ENCODE data around the gene SYCP3.
"Not testable (repeated sequence)": the region's sequence is repeated elsewhere in the genome, so short reads cannot be mapped to it uniquely, and the experiment has no call there.

Gene SYCP3

GRCh38 chr12:101691503-101692096, 47.7 kb downstream of the SYCP3 start:
- H3K4me3 ChIP-seq (ENCODE audit: low read length in 2 of 2), result no peak overlapping the region
- H3K27me3 ChIP-seq (ENCODE audit: control insufficient read depth in 2 of 2, insufficient read depth in 2 of 2, low read length in 2 of 2), result no peaks in the 10 kb centered on the region
- peak overlapping the region; percentile 13 to 57 for H3K27ac ChIP-seq (ENCODE audit: low read depth in 2 of 2, low read length in 2 of 2)
- H3K9ac ChIP-seq (ENCODE audit: low read depth in 1 of 2, low read length in 2 of 2), result peak overlapping the region in 1 of 2 donors; percentile 7
- no peaks in the 10 kb centered on the region for H3K9me3 ChIP-seq (ENCODE audit: control insufficient read depth in 2 of 2, low read length in 2 of 2)
- no peaks in the 10 kb centered on the region for H3K36me3 ChIP-seq (ENCODE audit: control insufficient read depth in 2 of 2, insufficient read depth in 2 of 2, low read length in 2 of 2)
- H3K4me1 ChIP-seq (ENCODE audit: control insufficient read depth in 2 of 2, insufficient read depth in 2 of 2, low read length in 2 of 2), result peaks cover 15 to 26% of the 10 kb centered on the region in 2 donors

GRCh38 chr12:101690544-101691098, 48.6 kb downstream of the SYCP3 start:
- no peaks in the 10 kb centered on the region for H3K9me3 ChIP-seq (ENCODE audit: control insufficient read depth in 2 of 2, low read length in 2 of 2)
- H3K4me1 ChIP-seq (ENCODE audit: control insufficient read depth in 2 of 2, insufficient read depth in 2 of 2, low read length in 2 of 2), result peaks cover 8 to 19% of the 10 kb centered on the region in 2 donors
- no peaks in the 10 kb centered on the region for H3K27me3 ChIP-seq (ENCODE audit: control insufficient read depth in 2 of 2, insufficient read depth in 2 of 2, low read length in 2 of 2)
- no peaks in the 10 kb centered on the region for H3K36me3 ChIP-seq (ENCODE audit: control insufficient read depth in 2 of 2, insufficient read depth in 2 of 2, low read length in 2 of 2)
- no peak overlapping the region for H3K4me3 ChIP-seq (ENCODE audit: low read length in 2 of 2)
- no peak overlapping the region for H3K27ac ChIP-seq (ENCODE audit: low read depth in 2 of 2, low read length in 2 of 2)
- H3K9ac ChIP-seq (ENCODE audit: low read depth in 1 of 2, low read length in 2 of 2), result no peak overlapping the region

- H3K9me3 ChIP-seq (ENCODE audit: control insufficient read depth in 2 of 2, low read length in 2 of 2), result no peaks in the 10 kb centered on the region
- no peak overlapping the region for H3K4me3 ChIP-seq (ENCODE audit: low read length in 2 of 2)
- no peaks in the 10 kb centered on the region for H3K27me3 ChIP-seq (ENCODE audit: control insufficient read depth in 2 of 2, insufficient read depth in 2 of 2, low read length in 2 of 2)
- no peak overlapping the region for H3K27ac ChIP-seq (ENCODE audit: low read depth in 2 of 2, low read length in 2 of 2)
- peaks cover 0 to 8% of the 10 kb centered on the region in 2 donors for H3K4me1 ChIP-seq (ENCODE audit: control insufficient read depth in 2 of 2, insufficient read depth in 2 of 2, low read length in 2 of 2)
- no peak overlapping the region for H3K9ac ChIP-seq (ENCODE audit: low read depth in 1 of 2, low read length in 2 of 2)
- H3K36me3 ChIP-seq (ENCODE audit: control insufficient read depth in 2 of 2, insufficient read depth in 2 of 2, low read length in 2 of 2), result no peaks in the 10 kb centered on the region
Observed at GRCh38 chr12:101686176-101686575, 53.1 kb downstream of the SYCP3 start.

- Histone ChIP-seq H3K4me3 (ENCODE audit: low read length in 2 of 2) (no peak overlapping the region), H3K9me3 (ENCODE audit: control insufficient read depth in 2 of 2, low read length in 2 of 2) (no peaks in the 10 kb centered on the region), H3K27ac (ENCODE audit: low read depth in 2 of 2, low read length in 2 of 2) (no peak overlapping the region), H3K9ac (ENCODE audit: low read depth in 1 of 2, low read length in 2 of 2) (no peak overlapping the region), H3K27me3 (ENCODE audit: control insufficient read depth in 2 of 2, insufficient read depth in 2 of 2, low read length in 2 of 2) (no peaks in the 10 kb centered on the region), H3K4me1 (ENCODE audit: control insufficient read depth in 2 of 2, insufficient read depth in 2 of 2, low read length in 2 of 2) (peaks cover 0 to under 1% of the 10 kb centered on the region in 2 donors), H3K36me3 (ENCODE audit: control insufficient read depth in 2 of 2, insufficient read depth in 2 of 2, low read length in 2 of 2) (no peaks in the 10 kb centered on the region)
Observed at GRCh38 chr12:101685092-101685491, 54.2 kb downstream of the SYCP3 start.

- not testable (repeated sequence) for H3K4me3 ChIP-seq (ENCODE audit: low read length in 2 of 2); H3K36me3 ChIP-seq (ENCODE audit: control insufficient read depth in 2 of 2, insufficient read depth in 2 of 2, low read length in 2 of 2); H3K4me1 ChIP-seq (ENCODE audit: control insufficient read depth in 2 of 2, insufficient read depth in 2 of 2, low read length in 2 of 2); H3K9me3 ChIP-seq (ENCODE audit: control insufficient read depth in 2 of 2, low read length in 2 of 2); H3K27ac ChIP-seq (ENCODE audit: low read depth in 2 of 2, low read length in 2 of 2); H3K27me3 ChIP-seq (ENCODE audit: control insufficient read depth in 2 of 2, insufficient read depth in 2 of 2, low read length in 2 of 2); H3K9ac ChIP-seq (ENCODE audit: low read depth in 1 of 2, low read length in 2 of 2)
Observed at GRCh38 chr12:101681627-101682026, 57.6 kb downstream of the SYCP3 start.

GRCh38 chr12:101680647-101681046, 58.6 kb downstream of the SYCP3 start:
- Histone ChIP-seq H3K4me1 (ENCODE audit: control insufficient read depth in 2 of 2, insufficient read depth in 2 of 2, low read length in 2 of 2) (peaks cover 0 to 6% of the 10 kb centered on the region in 2 donors), H3K36me3 (ENCODE audit: control insufficient read depth in 2 of 2, insufficient read depth in 2 of 2, low read length in 2 of 2) (no peaks in the 10 kb centered on the region), H3K4me3 (ENCODE audit: low read length in 2 of 2) (no peak overlapping the region)

GRCh38 chr12:101680240-101680639, 59.0 kb downstream of the SYCP3 start:
- no peak overlapping the region for H3K4me3 ChIP-seq (ENCODE audit: low read length in 2 of 2)

More at GRCh38 chr12:101680647-101681046, 58.6 kb downstream of the SYCP3 start:
- no peaks in the 10 kb centered on the region for H3K27me3 ChIP-seq (ENCODE audit: control insufficient read depth in 2 of 2, insufficient read depth in 2 of 2, low read length in 2 of 2)
- H3K9ac ChIP-seq (ENCODE audit: low read depth in 1 of 2, low read length in 2 of 2), result no peak overlapping the region
- no peaks in the 10 kb centered on the region for H3K9me3 ChIP-seq (ENCODE audit: control insufficient read depth in 2 of 2, low read length in 2 of 2)
- H3K27ac ChIP-seq (ENCODE audit: low read depth in 2 of 2, low read length in 2 of 2), result no peak overlapping the region

More at GRCh38 chr12:101680240-101680639, 59.0 kb downstream of the SYCP3 start:
- H3K4me1 ChIP-seq (ENCODE audit: control insufficient read depth in 2 of 2, insufficient read depth in 2 of 2, low read length in 2 of 2), result peaks cover 0 to 8% of the 10 kb centered on the region in 2 donors
- H3K9ac ChIP-seq (ENCODE audit: low read depth in 1 of 2, low read length in 2 of 2), result no peak overlapping the region
- no peaks in the 10 kb centered on the region for H3K36me3 ChIP-seq (ENCODE audit: control insufficient read depth in 2 of 2, insufficient read depth in 2 of 2, low read length in 2 of 2)
- H3K27ac ChIP-seq (ENCODE audit: low read depth in 2 of 2, low read length in 2 of 2), result no peak overlapping the region
- H3K27me3 ChIP-seq (ENCODE audit: control insufficient read depth in 2 of 2, insufficient read depth in 2 of 2, low read length in 2 of 2), result no peaks in the 10 kb centered on the region
- no peaks in the 10 kb centered on the region for H3K9me3 ChIP-seq (ENCODE audit: control insufficient read depth in 2 of 2, low read length in 2 of 2)

Data from mucosa of rectum (tissue), 2 donors.